GM03348 (cell line): ENCODE measurements around the gene CLASP1.
A peak's percentile ranks its signal among the peaks of the same experiment; 100 is the strongest.
"Not testable (repeated sequence)": the region's sequence is repeated elsewhere in the genome, so short reads cannot be mapped to it uniquely, and the experiment has no call there.

ENCODE experiments used
- DNase-seq: peaks from one replicate; pipeline ENCODE4 v3.0.0; 2012; ENCODE audit warnings: low spot score

Gene CLASP1

DNA sequence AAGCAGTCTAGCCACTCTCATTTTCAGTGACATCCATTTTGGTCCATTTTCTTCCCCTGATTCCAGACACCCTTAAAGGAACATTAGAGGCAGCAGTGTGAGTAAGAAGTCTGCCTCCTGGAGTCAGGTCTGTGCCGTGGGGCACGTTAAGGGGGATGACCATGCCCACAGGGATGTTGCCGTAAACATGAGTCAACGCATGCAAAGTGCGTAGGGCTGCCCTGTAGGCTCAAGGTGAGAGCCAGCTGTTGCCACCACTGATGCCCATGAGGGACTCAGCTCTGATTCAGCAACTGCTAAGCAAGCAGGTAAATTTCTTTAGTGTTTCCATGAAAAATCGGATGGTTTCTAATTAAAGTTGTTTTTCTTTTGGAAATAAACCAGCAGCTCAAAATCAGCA lies 302.9 kb downstream of the CLASP1 start:
- DNase-seq = no peak

DNA sequence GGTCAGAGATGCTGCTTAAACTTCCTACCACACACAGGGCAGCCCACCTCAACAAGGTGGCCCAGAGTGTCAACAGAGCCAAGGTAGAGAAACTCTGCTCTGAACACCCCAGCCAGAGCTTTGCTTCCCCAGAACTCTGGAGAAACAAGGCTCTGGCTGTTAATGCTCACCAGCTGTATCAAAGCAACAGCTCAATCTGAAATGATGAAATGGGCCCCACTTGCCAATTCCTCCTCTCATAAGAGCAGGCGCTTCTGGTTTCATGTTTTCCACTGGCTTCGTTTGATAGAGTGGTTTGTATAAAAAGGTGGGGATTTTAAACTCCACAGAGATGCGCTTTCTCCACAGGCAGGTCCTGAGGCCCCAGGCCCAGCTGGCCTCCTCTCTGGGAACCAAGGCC lies 303.4 kb downstream of the CLASP1 start:
- peak; percentile 31 for DNase-seq

DNA sequence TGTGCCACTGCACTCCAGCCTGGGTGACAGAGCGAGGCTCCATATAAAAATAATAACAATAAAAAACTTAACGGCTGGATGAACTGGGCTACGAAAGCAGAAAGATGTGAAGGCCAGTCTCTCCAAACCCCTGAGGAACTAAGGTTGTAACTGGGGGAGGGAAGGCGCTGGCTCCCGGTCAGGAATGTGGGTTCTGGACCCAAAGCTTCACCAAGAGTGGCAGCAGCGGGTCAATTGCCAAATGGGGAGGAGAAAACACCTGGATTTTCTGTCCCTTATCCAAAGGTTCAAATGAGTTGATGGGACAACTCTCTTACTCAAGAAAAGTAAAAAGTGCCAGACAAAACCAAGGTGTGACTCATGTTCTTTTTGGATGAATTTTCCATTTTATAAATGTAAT lies 304.2 kb downstream of the CLASP1 start:
- no peak for DNase-seq

- not testable (repeated sequence) for DNase-seq
Measured at GRCh38 chr2:121343828-121344399, 305.3 kb downstream of the CLASP1 start.

DNA sequence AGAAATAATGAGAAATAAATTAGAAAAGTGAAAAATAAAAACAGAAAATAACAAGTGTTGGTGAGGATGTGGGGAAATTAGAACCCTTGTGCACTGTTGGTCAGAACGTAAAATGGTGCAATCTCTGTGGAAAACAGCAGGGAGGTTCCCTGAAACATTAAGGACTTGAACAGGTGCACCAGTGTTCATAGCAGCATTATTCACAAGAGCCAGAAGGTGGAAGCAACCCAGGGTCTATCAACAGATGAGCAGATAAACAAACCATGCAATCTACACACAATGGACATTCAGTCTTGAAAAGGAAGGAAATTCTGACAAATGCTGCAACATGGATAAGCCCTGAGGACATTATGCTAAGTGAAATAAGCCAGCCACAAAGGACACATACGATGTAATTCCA lies 306.1 kb downstream of the CLASP1 start:
- DNase-seq = no peak

DNA sequence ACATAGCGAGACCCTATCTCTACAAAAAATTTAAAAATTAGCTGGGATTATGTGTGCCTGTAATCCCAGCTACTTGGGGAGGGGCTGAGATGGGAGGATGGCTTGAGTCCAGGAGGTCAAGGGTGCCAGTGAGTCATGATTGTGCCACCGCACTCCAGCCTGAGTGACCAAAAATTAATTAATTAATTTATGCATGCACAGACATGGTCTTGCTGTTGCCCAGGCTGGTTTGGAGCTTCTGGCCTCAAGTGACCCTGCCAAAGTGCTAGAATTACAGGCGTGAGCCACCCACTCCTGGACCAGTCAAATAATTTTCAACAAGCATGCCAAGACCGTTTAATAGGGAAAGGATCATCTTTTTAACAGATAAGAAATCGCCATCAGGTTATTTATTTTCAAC lies 306.5 kb downstream of the CLASP1 start:
- DNase-seq = no peak

DNA sequence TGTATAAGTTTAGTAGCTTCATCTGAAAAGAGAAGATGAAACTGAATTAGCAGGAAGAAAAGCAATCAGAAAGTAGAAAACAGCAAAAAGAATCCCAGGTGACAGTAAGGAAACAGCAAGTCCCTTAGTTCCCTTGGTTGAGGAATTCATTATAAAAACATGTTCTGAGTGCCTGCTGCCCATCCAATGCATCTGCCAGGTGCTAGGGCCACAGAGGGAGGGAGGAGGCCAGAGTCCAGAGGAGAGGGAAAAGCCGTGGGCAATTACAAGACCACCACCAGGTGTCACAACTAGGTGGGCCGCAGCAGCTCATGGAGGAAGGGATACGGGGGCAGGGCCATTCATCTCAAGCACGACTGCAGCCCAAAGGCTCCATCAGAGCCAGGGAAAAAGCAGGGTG lies 308.3 kb downstream of the CLASP1 start:
- DNase-seq = no peak

GRCh38 chr2:121338281-121338680 lies 311.0 kb downstream of the CLASP1 start:
- DNase-seq = no peak

DNA sequence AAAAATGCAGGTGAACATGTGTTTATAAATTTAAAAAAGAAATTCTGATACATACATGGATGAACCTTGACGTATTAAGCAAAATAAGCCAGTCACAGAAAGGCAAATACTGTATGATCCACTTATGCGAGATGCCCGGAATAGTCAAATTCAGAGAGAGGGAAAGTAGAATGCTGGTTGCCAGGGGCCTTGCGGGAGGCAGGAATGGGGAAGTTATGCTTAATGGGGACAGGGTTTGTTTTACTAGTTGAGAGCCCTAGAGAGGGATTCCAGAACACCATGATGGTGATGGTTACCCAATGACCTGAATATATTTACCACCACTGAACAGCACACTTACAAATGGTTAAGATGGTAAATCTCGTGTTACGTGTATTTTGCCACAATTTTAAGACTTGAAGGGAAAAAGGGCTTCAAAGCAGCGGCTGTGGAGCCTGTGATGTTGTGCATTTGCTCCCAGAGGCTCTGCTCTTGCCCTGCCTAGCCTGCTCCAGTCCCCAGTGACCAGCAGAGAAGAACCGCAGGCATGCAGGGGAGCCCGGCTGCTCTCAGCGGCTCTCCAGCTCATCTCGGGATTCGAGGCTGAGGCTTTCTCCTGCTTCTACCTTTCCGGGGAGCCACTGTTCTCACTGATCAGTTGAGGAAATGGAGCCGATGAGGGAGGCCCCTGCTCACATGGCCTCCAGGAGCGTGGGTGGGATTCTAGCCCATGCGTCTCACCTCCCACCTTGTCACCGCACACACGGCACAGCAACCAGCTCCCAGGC lies 312.6 kb downstream of the CLASP1 start:
- DNase-seq = no peak

DNA sequence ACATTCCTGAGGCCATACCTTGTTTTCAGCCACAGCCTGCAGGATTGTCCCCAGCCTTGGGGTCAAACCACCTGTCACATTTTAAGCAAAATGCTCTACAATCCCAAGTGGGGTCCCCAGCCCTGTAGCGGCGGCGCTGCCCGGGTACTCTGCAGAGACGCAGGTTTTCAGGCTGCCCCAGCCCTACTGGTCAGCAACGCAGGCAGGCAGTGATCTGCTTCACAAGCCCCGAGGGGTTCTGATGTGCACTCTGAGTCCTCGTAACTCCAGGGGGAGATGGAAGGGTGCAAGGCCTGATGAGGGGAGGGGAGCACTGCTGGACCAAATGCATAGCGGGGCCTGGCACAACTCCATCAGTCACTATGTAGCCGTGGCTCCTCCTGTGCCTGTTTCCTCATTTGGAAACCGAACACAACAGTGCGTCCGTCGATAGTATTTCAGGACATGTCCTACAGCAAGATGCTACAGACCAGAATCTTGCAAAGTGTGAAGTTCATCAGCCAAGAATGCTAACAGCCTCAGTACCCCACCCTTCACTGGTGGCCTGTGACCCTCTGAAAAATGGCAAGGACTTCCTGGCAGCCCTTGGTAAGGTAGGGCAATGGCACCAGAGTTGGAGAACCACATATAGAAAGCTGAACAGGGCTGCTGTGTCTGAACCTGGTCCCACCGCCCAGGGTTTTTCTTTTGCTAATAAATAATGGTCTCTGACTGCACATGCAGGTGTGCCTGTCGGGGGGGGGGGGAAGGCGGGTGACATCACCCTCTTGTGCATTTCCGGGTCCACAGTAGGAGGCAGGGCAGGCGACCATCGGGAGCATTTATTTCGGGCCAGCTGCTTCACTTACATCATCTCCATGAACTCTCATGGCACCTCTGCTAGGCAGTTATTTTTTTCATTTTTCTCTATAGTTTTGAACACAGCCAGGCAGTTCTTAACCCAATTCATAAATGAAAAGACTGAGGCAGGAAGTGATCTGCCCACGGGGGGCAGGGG lies 313.7 kb downstream of the CLASP1 start:
- no peak for DNase-seq

GRCh38 chr2:121334581-121335293 lies 314.5 kb downstream of the CLASP1 start:
- DNase-seq = no peak

- DNase-seq = no peak
Measured at GRCh38 chr2:121333834-121334558, 315.3 kb downstream of the CLASP1 start.

GRCh38 chr2:121333231-121333630 lies 316.0 kb downstream of the CLASP1 start:
- no peak for DNase-seq

GRCh38 chr2:121331324-121331723 lies 317.9 kb downstream of the CLASP1 start:
- DNase-seq = not testable (repeated sequence)

- DNase-seq = no peak
Measured at GRCh38 chr2:121330921-121331320, 318.3 kb downstream of the CLASP1 start.

DNA sequence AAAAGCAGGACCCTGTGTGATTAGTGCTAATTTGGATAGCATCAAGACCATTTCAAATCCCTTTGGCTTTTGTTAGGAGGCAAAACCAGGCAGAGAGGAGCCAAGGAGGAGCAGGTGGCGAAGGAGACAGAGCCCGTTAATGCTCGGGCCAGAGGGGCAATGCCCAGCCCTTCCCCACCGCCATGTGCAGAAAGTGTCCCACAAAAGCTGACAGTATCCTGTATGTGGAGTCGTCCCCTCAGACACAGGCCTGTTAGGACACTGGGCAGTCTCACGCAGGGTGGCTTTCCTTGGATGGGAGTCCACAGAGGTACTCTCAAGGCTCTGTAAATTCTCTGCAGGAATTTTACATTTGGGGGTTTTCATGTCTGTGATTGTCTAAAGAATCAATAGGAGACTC lies 319.5 kb downstream of the CLASP1 start:
- DNase-seq = no peak

DNA sequence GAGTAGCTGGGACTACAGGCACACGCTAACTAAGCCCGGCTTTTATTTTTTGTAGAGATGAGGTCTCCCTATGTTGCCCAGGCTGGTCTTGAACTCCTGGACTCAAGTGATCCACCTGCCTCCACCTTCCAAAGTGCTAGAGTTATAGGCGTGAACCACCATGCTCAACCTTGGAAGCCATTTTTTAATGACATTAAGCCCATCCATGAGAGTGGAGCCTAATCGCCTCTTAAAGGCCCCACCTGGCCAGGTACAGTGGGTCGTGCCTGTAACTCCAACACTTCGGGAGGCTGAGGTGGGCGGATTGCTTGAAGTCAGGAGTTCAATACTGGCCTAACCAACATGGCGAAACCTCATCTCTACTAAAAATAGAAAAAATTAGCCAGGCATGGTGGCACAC lies 322.6 kb downstream of the CLASP1 start:
- no peak for DNase-seq

GRCh38 chr2:121324601-121325000 lies 324.7 kb downstream of the CLASP1 start:
- DNase-seq = no peak

DNA sequence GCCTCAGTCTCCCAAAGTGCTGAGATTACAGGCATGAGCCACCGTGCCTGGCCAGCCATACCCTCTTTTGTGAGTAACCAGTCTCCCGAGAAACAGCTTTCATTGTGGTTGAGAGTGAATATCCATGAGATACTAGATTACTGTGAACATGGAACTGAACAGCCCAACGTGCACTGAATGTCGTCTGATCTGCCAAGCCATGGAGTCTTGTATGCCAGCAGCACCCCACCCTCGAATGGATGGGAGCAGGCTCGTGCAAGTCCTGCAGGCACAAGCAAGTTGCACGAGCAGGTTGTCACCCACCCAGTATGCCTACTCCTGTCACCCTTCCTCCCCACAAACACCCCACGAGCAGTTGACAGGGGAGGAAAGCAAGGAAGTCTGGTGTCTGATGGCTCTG lies 327.8 kb downstream of the CLASP1 start:
- no peak for DNase-seq

DNA sequence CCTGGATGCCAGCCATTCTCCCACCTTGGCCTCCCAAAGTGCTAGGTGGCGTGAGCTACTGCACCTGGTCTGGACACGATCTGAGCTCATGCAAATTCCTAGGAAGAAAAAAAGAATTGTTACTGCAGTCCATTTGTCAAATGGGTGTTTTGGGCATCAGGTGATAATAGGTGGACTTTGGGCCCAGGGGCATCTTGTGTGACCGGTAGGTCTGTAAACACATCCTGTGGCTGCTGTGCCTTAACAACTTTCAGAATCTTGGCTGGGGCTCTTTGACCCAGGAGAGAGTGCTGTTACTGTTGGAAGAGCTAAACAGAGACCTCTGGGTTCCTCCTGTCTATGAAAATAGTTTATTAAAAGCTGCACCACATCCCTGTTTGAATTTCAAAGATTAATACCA lies 329.3 kb downstream of the CLASP1 start:
- no peak for DNase-seq

GRCh38 chr2:121316986-121317385 lies 332.3 kb downstream of the CLASP1 start:
- no peak for DNase-seq
